ENCODE data around the gene CRBN. TPM values are rescaled to one million over a fixed set of nuclear protein-coding genes. Genes with fewer than 3 reads are reported as not detected.

CRBN gene
- total and polyA plus RNA-seq, 2 of the 13 experiments (the other 11 are each of a cell fraction or from before 2014, with no cell fraction given), result 30.8 to 36.1 TPM

DNA sequence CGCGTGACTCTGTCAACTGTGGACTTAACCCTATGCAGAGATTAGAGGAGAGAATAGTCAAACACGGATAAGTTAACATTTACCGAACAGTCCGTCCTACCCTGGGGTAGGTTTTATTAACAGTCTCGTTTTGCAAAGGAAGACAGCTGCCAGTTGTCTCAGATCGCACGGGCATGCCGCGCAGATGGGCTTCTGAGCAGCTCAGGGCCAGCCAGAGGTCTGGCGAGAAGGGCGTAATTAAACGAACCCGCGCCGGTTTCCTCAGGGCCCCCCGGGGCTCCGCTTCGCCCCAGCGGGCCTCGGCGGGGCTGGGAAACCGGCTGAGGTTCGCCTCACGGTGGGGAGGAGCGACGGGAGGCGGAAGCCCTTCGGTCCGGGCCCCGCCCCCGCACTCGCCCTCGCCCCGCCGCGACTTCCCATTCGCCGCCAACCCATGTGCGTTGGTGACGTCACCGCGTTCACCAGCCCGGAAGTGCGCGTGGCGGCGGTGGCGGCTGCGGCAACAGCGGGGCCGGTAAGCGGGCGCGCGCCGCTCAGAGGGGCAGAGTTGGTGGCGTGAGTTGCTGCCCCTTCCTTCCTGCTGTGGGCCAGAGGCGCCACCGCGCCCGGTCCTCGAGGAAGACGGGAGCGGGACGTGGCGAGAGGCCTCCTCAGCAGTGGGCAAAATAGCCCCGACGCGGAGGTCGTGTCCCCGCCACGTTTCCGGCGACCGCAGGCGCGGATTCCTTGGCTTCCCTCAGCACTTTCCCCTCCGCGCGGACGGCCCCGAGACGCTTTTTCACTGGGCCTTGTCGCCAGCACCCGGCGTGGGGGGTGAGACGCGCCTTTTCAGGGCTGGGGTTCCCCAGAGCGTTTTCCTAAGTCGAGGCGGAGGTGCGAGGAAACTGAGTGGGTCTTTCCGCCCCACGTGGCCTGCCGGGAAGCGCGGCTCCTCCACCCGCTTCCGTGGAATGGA, 52.7 kb downstream of the CRBN start, which contains the start of gene TRNT1 (continued):
- TF ChIP-seq, protein P1, sequence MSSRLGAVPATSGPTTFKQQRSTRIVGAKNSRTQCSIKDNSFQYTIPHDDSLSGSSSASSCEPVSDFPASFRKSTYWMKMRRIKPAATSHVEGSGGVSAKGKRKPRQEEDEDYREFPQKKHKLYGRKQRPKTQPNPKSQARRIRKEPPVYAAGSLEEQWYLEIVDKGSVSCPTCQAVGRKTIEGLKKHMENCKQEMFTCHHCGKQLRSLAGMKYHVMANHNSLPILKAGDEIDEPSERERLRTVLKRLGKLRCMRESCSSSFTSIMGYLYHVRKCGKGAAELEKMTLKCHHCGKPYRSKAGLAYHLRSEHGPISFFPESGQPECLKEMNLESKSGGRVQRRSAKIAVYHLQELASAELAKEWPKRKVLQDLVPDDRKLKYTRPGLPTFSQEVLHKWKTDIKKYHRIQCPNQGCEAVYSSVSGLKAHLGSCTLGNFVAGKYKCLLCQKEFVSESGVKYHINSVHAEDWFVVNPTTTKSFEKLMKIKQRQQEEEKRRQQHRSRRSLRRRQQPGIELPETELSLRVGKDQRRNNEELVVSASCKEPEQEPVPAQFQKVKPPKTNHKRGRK (CRISPR knock-in tag; IDR thresholded peaks at IDR 0.05), result no peak
- TF ChIP-seq TAF1 (CRISPR knock-in tag; IDR thresholded peaks at IDR 0.05) (peak; percentile 95), ZNF577 (CRISPR knock-in tag; IDR thresholded peaks at IDR 0.05; ENCODE audit: borderline replicate concordance, low read depth) (no peak), JUN (CRISPR knock-in tag; IDR thresholded peaks at IDR 0.05) (peak; percentile 53; the same call in 1 of the 2 replicates), KLF9 (CRISPR knock-in tag; IDR thresholded peaks at IDR 0.05; ENCODE audit: low read depth) (no peak), HDAC2 (CRISPR knock-in tag; IDR thresholded peaks at IDR 0.05) (no peak), GTF3A (CRISPR knock-in tag; conservative IDR thresholded peaks at IDR 0.05) (no peak), HHEX (CRISPR knock-in tag; IDR thresholded peaks at IDR 0.05) (no peak), KDM4B (CRISPR knock-in tag; IDR thresholded peaks at IDR 0.05) (peak; percentile 42; the same call in 1 of the 2 replicates), ZNF282 (IDR thresholded peaks at IDR 0.05; ENCODE audit: partially characterized antibody) (no peak), ZNF792 (CRISPR knock-in tag; IDR thresholded peaks at IDR 0.05) (no peak), BORCS8-MEF2B (CRISPR knock-in tag; IDR thresholded peaks at IDR 0.05) (peak; percentile 70; the same call in 1 of the 2 replicates), SRF (IDR thresholded peaks at IDR 0.05; ENCODE audit: low read depth, low read length) (no peak), ZNF256 (CRISPR knock-in tag; conservative IDR thresholded peaks at IDR 0.05) (no peak; the same call in 1 of the 2 replicates)
- TF ChIP-seq, protein P2, sequence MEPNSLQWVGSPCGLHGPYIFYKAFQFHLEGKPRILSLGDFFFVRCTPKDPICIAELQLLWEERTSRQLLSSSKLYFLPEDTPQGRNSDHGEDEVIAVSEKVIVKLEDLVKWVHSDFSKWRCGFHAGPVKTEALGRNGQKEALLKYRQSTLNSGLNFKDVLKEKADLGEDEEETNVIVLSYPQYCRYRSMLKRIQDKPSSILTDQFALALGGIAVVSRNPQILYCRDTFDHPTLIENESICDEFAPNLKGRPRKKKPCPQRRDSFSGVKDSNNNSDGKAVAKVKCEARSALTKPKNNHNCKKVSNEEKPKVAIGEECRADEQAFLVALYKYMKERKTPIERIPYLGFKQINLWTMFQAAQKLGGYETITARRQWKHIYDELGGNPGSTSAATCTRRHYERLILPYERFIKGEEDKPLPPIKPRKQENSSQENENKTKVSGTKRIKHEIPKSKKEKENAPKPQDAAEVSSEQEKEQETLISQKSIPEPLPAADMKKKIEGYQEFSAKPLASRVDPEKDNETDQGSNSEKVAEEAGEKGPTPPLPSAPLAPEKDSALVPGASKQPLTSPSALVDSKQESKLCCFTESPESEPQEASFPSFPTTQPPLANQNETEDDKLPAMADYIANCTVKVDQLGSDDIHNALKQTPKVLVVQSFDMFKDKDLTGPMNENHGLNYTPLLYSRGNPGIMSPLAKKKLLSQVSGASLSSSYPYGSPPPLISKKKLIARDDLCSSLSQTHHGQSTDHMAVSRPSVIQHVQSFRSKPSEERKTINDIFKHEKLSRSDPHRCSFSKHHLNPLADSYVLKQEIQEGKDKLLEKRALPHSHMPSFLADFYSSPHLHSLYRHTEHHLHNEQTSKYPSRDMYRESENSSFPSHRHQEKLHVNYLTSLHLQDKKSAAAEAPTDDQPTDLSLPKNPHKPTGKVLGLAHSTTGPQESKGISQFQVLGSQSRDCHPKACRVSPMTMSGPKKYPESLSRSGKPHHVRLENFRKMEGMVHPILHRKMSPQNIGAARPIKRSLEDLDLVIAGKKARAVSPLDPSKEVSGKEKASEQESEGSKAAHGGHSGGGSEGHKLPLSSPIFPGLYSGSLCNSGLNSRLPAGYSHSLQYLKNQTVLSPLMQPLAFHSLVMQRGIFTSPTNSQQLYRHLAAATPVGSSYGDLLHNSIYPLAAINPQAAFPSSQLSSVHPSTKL (CRISPR knock-in tag; IDR thresholded peaks at IDR 0.05), result peak; percentile 49
- TF ChIP-seq, protein P3, sequence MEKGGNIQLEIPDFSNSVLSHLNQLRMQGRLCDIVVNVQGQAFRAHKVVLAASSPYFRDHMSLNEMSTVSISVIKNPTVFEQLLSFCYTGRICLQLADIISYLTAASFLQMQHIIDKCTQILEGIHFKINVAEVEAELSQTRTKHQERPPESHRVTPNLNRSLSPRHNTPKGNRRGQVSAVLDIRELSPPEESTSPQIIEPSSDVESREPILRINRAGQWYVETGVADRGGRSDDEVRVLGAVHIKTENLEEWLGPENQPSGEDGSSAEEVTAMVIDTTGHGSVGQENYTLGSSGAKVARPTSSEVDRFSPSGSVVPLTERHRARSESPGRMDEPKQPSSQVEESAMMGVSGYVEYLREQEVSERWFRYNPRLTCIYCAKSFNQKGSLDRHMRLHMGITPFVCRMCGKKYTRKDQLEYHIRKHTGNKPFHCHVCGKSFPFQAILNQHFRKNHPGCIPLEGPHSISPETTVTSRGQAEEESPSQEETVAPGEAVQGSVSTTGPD (CRISPR knock-in tag; IDR thresholded peaks at IDR 0.05), result no peak
- TF ChIP-seq, protein P4, sequence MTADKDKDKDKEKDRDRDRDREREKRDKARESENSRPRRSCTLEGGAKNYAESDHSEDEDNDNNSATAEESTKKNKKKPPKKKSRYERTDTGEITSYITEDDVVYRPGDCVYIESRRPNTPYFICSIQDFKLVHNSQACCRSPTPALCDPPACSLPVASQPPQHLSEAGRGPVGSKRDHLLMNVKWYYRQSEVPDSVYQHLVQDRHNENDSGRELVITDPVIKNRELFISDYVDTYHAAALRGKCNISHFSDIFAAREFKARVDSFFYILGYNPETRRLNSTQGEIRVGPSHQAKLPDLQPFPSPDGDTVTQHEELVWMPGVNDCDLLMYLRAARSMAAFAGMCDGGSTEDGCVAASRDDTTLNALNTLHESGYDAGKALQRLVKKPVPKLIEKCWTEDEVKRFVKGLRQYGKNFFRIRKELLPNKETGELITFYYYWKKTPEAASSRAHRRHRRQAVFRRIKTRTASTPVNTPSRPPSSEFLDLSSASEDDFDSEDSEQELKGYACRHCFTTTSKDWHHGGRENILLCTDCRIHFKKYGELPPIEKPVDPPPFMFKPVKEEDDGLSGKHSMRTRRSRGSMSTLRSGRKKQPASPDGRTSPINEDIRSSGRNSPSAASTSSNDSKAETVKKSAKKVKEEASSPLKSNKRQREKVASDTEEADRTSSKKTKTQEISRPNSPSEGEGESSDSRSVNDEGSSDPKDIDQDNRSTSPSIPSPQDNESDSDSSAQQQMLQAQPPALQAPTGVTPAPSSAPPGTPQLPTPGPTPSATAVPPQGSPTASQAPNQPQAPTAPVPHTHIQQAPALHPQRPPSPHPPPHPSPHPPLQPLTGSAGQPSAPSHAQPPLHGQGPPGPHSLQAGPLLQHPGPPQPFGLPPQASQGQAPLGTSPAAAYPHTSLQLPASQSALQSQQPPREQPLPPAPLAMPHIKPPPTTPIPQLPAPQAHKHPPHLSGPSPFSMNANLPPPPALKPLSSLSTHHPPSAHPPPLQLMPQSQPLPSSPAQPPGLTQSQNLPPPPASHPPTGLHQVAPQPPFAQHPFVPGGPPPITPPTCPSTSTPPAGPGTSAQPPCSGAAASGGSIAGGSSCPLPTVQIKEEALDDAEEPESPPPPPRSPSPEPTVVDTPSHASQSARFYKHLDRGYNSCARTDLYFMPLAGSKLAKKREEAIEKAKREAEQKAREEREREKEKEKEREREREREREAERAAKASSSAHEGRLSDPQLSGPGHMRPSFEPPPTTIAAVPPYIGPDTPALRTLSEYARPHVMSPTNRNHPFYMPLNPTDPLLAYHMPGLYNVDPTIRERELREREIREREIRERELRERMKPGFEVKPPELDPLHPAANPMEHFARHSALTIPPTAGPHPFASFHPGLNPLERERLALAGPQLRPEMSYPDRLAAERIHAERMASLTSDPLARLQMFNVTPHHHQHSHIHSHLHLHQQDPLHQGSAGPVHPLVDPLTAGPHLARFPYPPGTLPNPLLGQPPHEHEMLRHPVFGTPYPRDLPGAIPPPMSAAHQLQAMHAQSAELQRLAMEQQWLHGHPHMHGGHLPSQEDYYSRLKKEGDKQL (CRISPR knock-in tag; IDR thresholded peaks at IDR 0.05; ENCODE audit: low read depth), result no peak

Measured in HepG2 (cell line).